ENCODE measurements around the gene GPD2. TPM values are rescaled to one million over a fixed set of nuclear protein-coding genes. Genes with fewer than 3 reads are reported as not detected.
"Not testable (repeated sequence)": the region's sequence is repeated elsewhere in the genome, so short reads cannot be mapped to it uniquely, and the experiment has no call there.

The GPD2 gene
- total RNA-seq, 1 donor from 2014 or later = 14.5 TPM

- intact Hi-C loops (cut with micrococcal nuclease) = no loop called here
Measured at GRCh38 chr2:156517419-156517818, 81.2 kb downstream of the GPD2 start.

- intact Hi-C loops (cut with micrococcal nuclease) = no loop called here
Measured at GRCh38 chr2:156518138-156518537, 82.0 kb downstream of the GPD2 start.

- intact Hi-C loops (cut with micrococcal nuclease) = no loop called here
Measured at GRCh38 chr2:156522864-156523440, 86.8 kb downstream of the GPD2 start.

GRCh38 chr2:156526950-156527636, 90.9 kb downstream of the GPD2 start:
- intact Hi-C loops (cut with micrococcal nuclease) = no loop called here

GRCh38 chr2:156528583-156528982, 92.4 kb downstream of the GPD2 start:
- intact Hi-C loops (cut with micrococcal nuclease) = not testable (repeated sequence)

GRCh38 chr2:156532989-156533388, 96.8 kb downstream of the GPD2 start:
- intact Hi-C loops (cut with micrococcal nuclease) = no loop called here

- intact Hi-C loops (cut with micrococcal nuclease) = no loop called here
Measured at GRCh38 chr2:156536534-156536933, 100.4 kb downstream of the GPD2 start.

- intact Hi-C loops (cut with micrococcal nuclease) = no loop called here
Measured at GRCh38 chr2:156537141-156537540, 101.0 kb downstream of the GPD2 start.

- intact Hi-C loops (cut with micrococcal nuclease) = no loop called here
Measured at GRCh38 chr2:156538083-156538504, 101.9 kb downstream of the GPD2 start.

- intact Hi-C loops (cut with micrococcal nuclease) = no loop called here
Measured at GRCh38 chr2:156539086-156539860, 103.1 kb downstream of the GPD2 start.

GRCh38 chr2:156540706-156541105, 104.5 kb downstream of the GPD2 start:
- intact Hi-C loops (cut with micrococcal nuclease) = no loop called here

GRCh38 chr2:156541229-156541628, 105.0 kb downstream of the GPD2 start:
- intact Hi-C loops (cut with micrococcal nuclease) = no loop called here

- intact Hi-C loops (cut with micrococcal nuclease) = no loop called here
Measured at GRCh38 chr2:156541706-156542105, 105.5 kb downstream of the GPD2 start.

- intact Hi-C loops (cut with micrococcal nuclease) = no loop called here
Measured at GRCh38 chr2:156548413-156548812, 112.2 kb downstream of the GPD2 start.

- intact Hi-C loops (cut with micrococcal nuclease) = no loop called here
Measured at GRCh38 chr2:156553714-156554442, 117.7 kb downstream of the GPD2 start.

- intact Hi-C loops (cut with micrococcal nuclease) = no loop called here
Measured at GRCh38 chr2:156561326-156561725, 125.1 kb downstream of the GPD2 start.

- intact Hi-C loops (cut with micrococcal nuclease) = no loop called here
Measured at GRCh38 chr2:156562124-156562523, 125.9 kb downstream of the GPD2 start.

GRCh38 chr2:156563994-156564753, 128.0 kb downstream of the GPD2 start:
- intact Hi-C loops (cut with micrococcal nuclease) = no loop called here

GRCh38 chr2:156565066-156565710, 129.0 kb downstream of the GPD2 start:
- intact Hi-C loops (cut with micrococcal nuclease) = no loop called here

GRCh38 chr2:156573710-156574109, 137.5 kb downstream of the GPD2 start:
- intact Hi-C loops (cut with micrococcal nuclease) = no loop called here

Data from T-helper 1 cell treated with Interleukin-12 subunit alpha and Interleukin-12 subunit beta and Interleukin-4 antibody, amounts not matched to agents 30 ng/mL and 1 ng/mL, for 36 hours (primary cell).